Kidney tubule cell (primary cell): Measurements from ENCODE around the gene PPP2R5E.
A peak's percentile ranks its signal among the peaks of the same experiment; 100 is the strongest.
"Not testable (repeated sequence)": the region's sequence is repeated elsewhere in the genome, so short reads cannot be mapped to it uniquely, and the experiment has no call there.

ENCODE experiments used
- DNase-seq: peaks from one replicate; pipeline ENCODE4 v3.0.0-alpha.2; 2018; ENCODE audit warnings: low spot score

PPP2R5E gene

GRCh38 chr14:63522511-63522910 is 20.7 kb downstream of the PPP2R5E start:
- DNase-seq, result not testable (repeated sequence)

GRCh38 chr14:63517354-63517753 is 25.8 kb downstream of the PPP2R5E start:
- no peak for DNase-seq

GRCh38 chr14:63515240-63515639 is 27.9 kb downstream of the PPP2R5E start:
- DNase-seq, result no peak

- DNase-seq, result no peak
These were observed 29.4 kb downstream of the PPP2R5E start for GRCh38 chr14:63513756-63514155.

- no peak for DNase-seq
These were observed 30.3 kb downstream of the PPP2R5E start for GRCh38 chr14:63512861-63513260.

- no peak for DNase-seq
These were observed 32.6 kb downstream of the PPP2R5E start for GRCh38 chr14:63510538-63510937.

- DNase-seq, result no peak
These were observed 35.1 kb downstream of the PPP2R5E start for GRCh38 chr14:63508033-63508432.

GRCh38 chr14:63504648-63505047 is 38.5 kb downstream of the PPP2R5E start:
- DNase-seq, result no peak

GRCh38 chr14:63501429-63501828 is 41.7 kb downstream of the PPP2R5E start:
- no peak for DNase-seq

GRCh38 chr14:63499701-63500250 is 43.4 kb downstream of the PPP2R5E start:
- DNase-seq, result no peak

- DNase-seq, result no peak
These were observed 46.3 kb downstream of the PPP2R5E start for GRCh38 chr14:63496837-63497400.

GRCh38 chr14:63493246-63493645 is 49.9 kb downstream of the PPP2R5E start:
- DNase-seq, result no peak

GRCh38 chr14:63492391-63492790 is 50.8 kb downstream of the PPP2R5E start:
- peak; percentile 58 for DNase-seq

- no peak for DNase-seq
These were observed 55.5 kb downstream of the PPP2R5E start for GRCh38 chr14:63487724-63488123.

- DNase-seq, result no peak
These were observed 56.4 kb downstream of the PPP2R5E start for GRCh38 chr14:63486738-63487137.

GRCh38 chr14:63483315-63483714 is 59.9 kb downstream of the PPP2R5E start:
- DNase-seq, result no peak

- DNase-seq, result no peak
These were observed 62.6 kb downstream of the PPP2R5E start for GRCh38 chr14:63480599-63480998.

- DNase-seq, result no peak
These were observed 64.7 kb downstream of the PPP2R5E start for GRCh38 chr14:63478437-63478852.

GRCh38 chr14:63478010-63478409 is 65.2 kb downstream of the PPP2R5E start:
- no peak for DNase-seq

- no peak for DNase-seq
These were observed 65.6 kb downstream of the PPP2R5E start for GRCh38 chr14:63477556-63477955.

- no peak for DNase-seq
These were observed 67.4 kb downstream of the PPP2R5E start for GRCh38 chr14:63475761-63476160.

- DNase-seq, result no peak
These were observed 68.3 kb downstream of the PPP2R5E start for GRCh38 chr14:63474844-63475243.

- no peak for DNase-seq
These were observed 69.1 kb downstream of the PPP2R5E start for GRCh38 chr14:63474111-63474510.
